T-helper 9 cell (primary cell): ENCODE results near the gene FOXN4.

ENCODE experiments used
- DNase-seq: peaks from one replicate; pipeline ENCODE4 v3.0.0-alpha.2; 2020

The FOXN4 gene

GRCh38 chr12:109305547-109305946 is 3.5 kb downstream of the FOXN4 start:
- no peak for DNase-seq

DNA sequence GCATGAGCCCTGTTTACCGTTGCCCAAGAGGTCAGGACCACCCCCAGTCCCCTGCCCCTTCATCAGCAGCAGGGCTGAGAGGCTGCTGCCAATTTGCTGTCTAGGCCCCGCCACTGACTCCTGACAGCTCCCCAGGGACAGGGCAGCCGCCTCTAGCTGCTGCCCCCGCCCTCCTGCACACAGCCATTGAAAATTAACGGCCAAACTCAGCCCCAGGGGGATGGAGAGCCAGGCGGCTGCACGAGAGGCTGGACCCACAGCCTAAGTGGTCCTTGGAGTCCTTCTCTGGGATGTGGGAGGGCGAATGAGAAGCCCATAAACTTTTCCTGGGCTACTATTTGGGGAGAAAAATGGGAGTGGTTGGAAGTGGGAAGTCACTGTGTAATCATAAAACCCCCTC is 4.6 kb downstream of the FOXN4 start:
- no peak for DNase-seq

- DNase-seq = no peak
Observed at GRCh38 chr12:109302770-109303169, 6.3 kb downstream of the FOXN4 start.

GRCh38 chr12:109302358-109302757 is 6.7 kb downstream of the FOXN4 start:
- no peak for DNase-seq

- DNase-seq = no peak
Observed at GRCh38 chr12:109301643-109302168, 7.4 kb downstream of the FOXN4 start.

GRCh38 chr12:109299849-109300248 is 9.2 kb downstream of the FOXN4 start:
- no peak for DNase-seq

DNA sequence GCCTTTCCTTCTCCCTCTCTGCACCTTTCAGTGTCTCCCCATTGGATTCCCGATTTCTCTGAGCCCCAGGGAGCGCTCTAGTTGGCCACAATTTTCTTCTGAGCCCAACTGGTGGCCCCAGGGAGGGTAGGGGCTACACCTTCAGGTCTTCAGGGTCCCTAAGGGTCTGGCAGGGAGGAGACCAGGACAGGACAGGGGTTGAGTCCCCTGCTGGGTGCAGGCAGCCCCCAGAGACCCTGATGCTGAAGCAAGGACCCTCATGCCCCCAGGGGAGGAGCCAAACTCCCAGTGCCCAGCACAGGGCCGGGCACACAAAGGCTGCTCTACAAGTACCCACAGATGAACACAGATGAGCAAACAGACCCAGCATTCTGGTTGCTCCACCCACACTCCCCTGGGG is 12.7 kb downstream of the FOXN4 start:
- no peak for DNase-seq

DNA sequence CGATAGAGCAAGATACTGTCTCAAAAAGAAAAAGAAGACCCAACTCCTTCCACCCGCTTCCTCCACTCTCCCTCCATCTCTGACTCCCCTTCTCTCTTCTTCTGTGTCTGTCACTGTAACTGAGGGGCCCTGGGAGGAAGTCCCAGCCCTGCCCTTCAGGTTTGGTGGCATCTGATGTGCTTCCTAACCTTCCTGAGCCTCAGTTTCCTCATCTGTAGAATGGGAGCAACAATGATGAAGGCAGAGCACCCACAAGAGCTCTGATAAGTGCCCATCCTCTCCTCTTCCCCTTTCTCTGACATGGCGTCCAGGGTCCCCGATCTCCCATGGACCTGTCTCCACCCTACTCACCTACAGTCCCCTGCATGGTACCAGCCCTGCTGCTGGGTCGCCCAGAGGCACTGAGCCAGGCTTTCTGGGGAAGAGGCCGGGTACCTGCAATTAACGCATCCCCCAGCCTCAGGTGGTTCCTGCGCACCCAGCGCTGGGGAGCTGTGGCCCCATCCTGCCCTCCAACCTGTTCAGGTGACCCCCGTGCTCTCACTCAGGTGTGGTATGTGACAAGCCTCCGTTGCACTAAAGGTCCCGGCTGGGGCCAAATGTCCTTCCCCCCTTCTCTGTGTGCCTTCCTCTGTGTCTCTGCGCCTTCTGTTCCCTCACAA is 13.2 kb downstream of the FOXN4 start:
- no peak for DNase-seq

DNA sequence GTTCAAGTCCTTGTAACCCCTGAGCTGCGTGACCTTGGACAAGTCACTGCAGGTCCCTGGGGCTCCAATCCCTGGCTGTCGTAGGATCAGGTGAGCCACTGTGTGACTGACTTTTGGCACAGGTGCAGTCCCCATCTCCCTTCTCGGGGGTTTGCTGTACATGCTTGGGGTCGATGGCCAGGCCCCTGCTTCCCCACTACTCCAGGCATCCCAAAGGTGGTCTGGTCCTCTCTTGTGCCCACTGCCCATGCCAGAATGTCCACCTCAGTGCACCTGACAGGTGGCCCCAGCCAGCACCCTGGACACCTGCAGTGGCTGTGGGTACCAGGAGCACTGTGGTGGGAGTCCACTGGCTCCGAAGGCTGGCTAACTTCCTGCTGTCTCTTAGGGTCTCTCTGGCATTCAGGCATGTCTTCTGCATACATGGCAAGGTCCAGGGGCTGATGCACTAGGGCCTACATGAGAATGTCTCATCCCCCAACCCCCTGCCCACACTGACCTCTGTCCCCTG is 14.7 kb downstream of the FOXN4 start:
- DNase-seq = no peak

- no peak for DNase-seq
Observed at GRCh38 chr12:109293106-109293505, 16.0 kb downstream of the FOXN4 start.

DNA sequence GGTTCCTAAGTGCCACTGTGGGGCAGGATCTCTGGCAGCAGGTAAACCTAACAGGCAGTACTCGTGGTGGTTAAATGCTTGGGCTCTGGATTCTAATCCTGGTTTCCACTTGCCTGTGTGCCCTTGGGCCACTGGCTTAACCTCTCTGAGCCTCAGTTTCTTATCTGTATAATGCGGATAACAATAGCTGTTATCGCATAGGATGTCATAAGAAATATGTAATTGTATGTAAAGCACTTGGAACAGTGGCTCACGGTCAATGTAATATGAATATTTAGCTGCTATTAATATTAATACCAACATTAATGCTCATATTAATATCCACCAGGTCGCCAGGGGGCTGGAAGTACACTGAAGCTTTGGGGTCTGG is 16.8 kb downstream of the FOXN4 start:
- no peak for DNase-seq

DNA sequence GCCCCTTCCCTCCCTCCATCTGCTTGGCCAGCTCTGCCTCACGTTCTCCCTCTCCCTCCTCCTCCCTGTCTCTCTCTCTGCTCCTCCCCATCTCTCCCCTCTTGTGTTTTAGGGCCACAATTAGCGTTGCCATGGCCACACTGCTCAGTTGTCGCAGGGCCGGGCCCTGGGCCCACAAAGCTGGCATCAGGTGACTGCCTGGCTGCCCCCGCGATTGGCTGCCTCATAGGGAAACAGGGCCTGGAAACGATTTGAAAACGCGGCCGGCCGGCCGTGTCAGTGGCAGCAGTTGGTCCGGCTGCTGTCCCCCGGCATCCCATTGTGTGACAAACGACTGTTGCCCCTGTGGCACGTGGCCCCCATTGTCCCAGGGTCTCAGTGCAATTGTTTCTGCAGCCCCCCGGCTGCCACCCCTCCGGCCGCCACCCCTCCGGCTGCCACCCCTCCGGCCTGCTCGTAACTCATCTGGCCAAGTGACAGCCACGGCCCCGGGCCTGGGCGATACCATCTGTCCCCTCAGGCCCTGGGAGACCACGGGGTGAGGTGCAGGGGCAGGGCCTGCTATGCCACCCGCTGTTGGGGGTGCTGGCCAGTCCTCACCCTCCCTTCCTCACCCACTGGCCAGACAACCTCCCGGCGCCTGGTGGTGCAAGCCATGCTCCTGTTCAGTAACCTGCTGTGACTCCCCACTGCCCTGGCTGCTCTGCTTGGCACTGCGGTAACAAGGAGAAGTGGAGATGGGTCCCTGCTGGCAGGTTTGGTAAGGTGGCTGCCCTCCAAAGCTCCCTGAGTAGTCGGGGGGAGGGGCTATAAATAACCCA is 17.4 kb downstream of the FOXN4 start:
- DNase-seq = no peak

- DNase-seq = no peak
Observed at GRCh38 chr12:109291117-109291516, 18.0 kb downstream of the FOXN4 start.

- DNase-seq = no peak
Observed at GRCh38 chr12:109290061-109290460, 19.0 kb downstream of the FOXN4 start.

GRCh38 chr12:109289551-109289950 is 19.5 kb downstream of the FOXN4 start:
- no peak for DNase-seq

DNA sequence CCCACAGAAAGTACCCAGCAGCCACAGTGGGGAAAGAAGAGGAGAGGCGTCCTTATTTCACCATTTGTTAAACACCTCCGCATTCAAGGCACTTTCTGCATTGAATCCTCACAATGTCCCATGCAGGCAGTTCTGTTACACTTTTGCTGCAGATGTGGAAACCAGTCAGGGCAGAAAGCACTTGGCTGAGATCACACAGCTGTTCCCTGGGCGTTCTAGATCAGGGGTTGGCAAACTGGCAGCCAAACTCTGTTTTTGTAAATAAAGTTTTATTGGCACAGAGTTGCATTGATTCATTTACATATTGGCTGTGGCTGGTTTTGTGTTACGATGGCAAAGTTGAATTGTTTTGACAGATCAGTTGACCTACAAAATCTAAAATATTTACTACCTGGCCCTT is 20.1 kb downstream of the FOXN4 start:
- DNase-seq = no peak

- no peak for DNase-seq
Observed at GRCh38 chr12:109288571-109288970, 20.5 kb downstream of the FOXN4 start.

- no peak for DNase-seq
Observed at GRCh38 chr12:109287811-109288469, 21.1 kb downstream of the FOXN4 start.

DNA sequence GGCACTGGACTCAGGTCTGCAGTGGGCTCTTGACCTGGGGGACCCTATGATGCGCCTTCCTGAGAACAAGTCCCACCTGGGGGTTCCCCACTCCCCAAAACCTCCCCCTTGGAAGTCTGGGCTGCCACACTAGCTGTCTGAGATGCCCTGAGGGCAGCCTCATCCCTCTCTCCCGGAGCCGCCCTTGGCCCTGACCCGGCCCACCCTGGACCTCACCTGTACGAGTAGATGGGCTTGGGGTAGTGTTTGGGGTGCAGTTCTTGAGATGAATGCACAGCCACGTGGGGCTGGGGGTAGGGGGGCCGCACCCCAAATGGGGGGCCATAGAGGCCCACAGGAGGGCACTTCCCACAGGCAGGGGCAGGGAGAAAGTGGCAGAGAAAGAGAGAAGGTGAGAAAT is 21.9 kb downstream of the FOXN4 start:
- DNase-seq = no peak

DNA sequence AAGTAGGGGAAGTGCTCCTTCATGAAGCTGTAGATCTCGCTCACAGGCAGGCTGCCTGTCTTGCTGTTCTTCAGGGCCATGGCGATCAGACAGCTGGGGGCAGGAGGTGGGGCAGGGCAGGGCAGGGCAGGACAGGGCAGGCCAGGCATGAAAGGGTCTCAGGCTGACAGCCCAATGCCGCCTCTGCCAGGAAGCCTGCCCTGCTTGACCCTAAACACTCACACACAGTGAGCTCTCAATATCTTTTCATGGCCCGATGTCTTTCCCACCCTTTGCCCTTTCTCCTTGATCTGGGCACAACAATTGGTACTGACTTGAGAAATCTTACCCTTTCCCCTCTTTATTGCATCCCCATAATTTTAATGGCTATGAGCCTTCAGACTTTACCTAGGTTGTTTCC is 22.4 kb downstream of the FOXN4 start:
- DNase-seq = no peak

DNA sequence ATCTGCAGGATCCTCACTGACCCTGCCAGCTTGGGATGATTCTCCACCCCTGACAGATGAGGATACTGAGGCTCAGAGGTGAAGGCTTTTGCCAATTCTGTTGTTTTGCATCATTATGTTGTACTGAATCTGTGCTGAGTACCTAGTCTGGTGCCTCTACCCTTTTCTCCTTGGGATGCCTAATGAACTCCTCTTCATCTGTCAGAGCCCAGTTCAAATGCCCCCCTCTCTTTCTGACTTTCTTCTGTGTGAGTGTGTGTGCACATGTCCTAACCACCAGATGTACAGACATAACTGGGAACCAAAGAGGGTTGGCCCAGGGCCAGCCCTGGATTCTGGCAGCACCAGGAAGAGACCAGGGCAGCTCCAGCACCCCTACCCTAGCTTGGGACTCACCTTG is 22.8 kb downstream of the FOXN4 start:
- DNase-seq = no peak

GRCh38 chr12:109284392-109284791 is 24.7 kb downstream of the FOXN4 start:
- no peak for DNase-seq

DNA sequence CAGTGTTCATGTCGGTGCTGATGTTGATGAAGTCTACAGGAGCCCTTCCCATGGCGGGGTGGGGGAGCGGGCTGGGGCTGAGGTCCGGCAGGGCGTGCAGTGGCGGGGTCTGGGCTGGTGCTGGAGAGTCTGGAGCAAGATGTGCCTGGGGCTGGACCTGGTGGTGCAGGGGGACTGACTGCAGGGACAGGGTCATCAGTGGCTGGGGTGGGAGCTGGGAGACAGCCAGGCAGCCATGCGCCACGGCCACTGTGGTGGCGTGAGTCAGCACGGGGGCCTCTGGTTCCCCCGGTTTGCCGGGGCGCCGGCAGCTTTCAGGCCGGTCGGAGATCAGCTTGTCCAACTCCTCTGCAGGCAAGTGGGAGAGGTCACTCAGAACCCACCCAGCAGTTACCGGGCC is 27.6 kb downstream of the FOXN4 start:
- no peak for DNase-seq

GRCh38 chr12:109279525-109279924 is 29.6 kb downstream of the FOXN4 start:
- DNase-seq = no peak
